GM20000 (cell line): ENCODE measurements around the gene A2ML1.
"Not testable (repeated sequence)": the region's sequence is repeated elsewhere in the genome, so short reads cannot be mapped to it uniquely, and the experiment has no call there.

ENCODE experiments used
- DNase-seq: peaks from one replicate; pipeline ENCODE4 v3.0.0; 2012; ENCODE audit warnings: low spot score
- CTCF ChIP-seq: IDR thresholded peaks from 2 replicates; pipeline ENCODE4 v1.5.1; 2012; ENCODE audit warnings: mild to moderate bottlenecking, control low read depth; ENCODE audit errors: extremely low read depth, missing control alignments

Gene A2ML1

GRCh38 chr12:8785499-8785898 lies 36.9 kb upstream of the A2ML1 start:
- no peak for TF ChIP-seq CTCF
- no peak for DNase-seq

- DNase-seq: not testable (repeated sequence)
Measured at GRCh38 chr12:8787206-8787605, 35.2 kb upstream of the A2ML1 start.

GRCh38 chr12:8788706-8789105 lies 33.7 kb upstream of the A2ML1 start:
- not testable (repeated sequence) for DNase-seq

GRCh38 chr12:8789341-8790013 lies 32.9 kb upstream of the A2ML1 start:
- DNase-seq: not testable (repeated sequence)

- DNase-seq: not testable (repeated sequence)
Measured at GRCh38 chr12:8793226-8793625, 29.2 kb upstream of the A2ML1 start.

GRCh38 chr12:8794611-8795010 lies 27.8 kb upstream of the A2ML1 start:
- not testable (repeated sequence) for DNase-seq

- DNase-seq: no peak
- TF ChIP-seq CTCF: no peak
Measured at GRCh38 chr12:8796831-8797626, 25.4 kb upstream of the A2ML1 start.

GRCh38 chr12:8801213-8801612 lies 21.2 kb upstream of the A2ML1 start:
- not testable (repeated sequence) for DNase-seq

- not testable (repeated sequence) for DNase-seq
Measured at GRCh38 chr12:8804833-8805232, 17.6 kb upstream of the A2ML1 start.

GRCh38 chr12:8805487-8805886 lies 16.9 kb upstream of the A2ML1 start:
- not testable (repeated sequence) for DNase-seq

- not testable (repeated sequence) for DNase-seq
Measured at GRCh38 chr12:8807084-8807483, 15.3 kb upstream of the A2ML1 start.

GRCh38 chr12:8810112-8810511 lies 12.3 kb upstream of the A2ML1 start:
- not testable (repeated sequence) for DNase-seq

- TF ChIP-seq CTCF: no peak
- no peak for DNase-seq
Measured at GRCh38 chr12:8813572-8814357, 8.7 kb upstream of the A2ML1 start.
